Measurements from ENCODE around the gene LEAP2. TPM values are rescaled to one million over a fixed set of nuclear protein-coding genes. Genes with fewer than 3 reads are reported as not detected.

The LEAP2 gene
- total RNA-seq, 1 donor, result 0.18 TPM

GRCh38 chr5:132856011-132856410 lies 17.5 kb upstream of the LEAP2 start:
- H3K4me3 ChIP-seq (ENCODE audit: low read depth, low read length), result no peak overlapping the region
- no peak for TF ChIP-seq CTCF (IDR thresholded peaks at IDR 0.05; ENCODE audit: insufficient read depth, low read length)
- no peak for DNase-seq (ENCODE audit: low read depth)

GRCh38 chr5:132859889-132860437 lies 13.5 kb upstream of the LEAP2 start:
- DNase-seq (ENCODE audit: low read depth), result no peak
- no peak overlapping the region for H3K4me3 ChIP-seq (ENCODE audit: low read depth, low read length)
- no peak for TF ChIP-seq CTCF (IDR thresholded peaks at IDR 0.05; ENCODE audit: insufficient read depth, low read length)

- DNase-seq (ENCODE audit: low read depth), result no peak
- no peak overlapping the region for H3K4me3 ChIP-seq (ENCODE audit: low read depth, low read length)
- no peak for TF ChIP-seq CTCF (IDR thresholded peaks at IDR 0.05; ENCODE audit: insufficient read depth, low read length)
Measured at GRCh38 chr5:132860742-132861141, 12.7 kb upstream of the LEAP2 start.

- TF ChIP-seq CTCF (IDR thresholded peaks at IDR 0.05; ENCODE audit: insufficient read depth, low read length), result no peak
- H3K4me3 ChIP-seq (ENCODE audit: low read depth, low read length), result peak overlapping the region; percentile 97
- no peak for DNase-seq (ENCODE audit: low read depth)
Measured at GRCh38 chr5:132865668-132866341, 7.7 kb upstream of the LEAP2 start.

- DNase-seq (ENCODE audit: low read depth), result peak; percentile 100
- H3K4me3 ChIP-seq (ENCODE audit: low read depth, low read length), result peak within 1 kb of the TSS; percentile 97
- peak; percentile 29 for TF ChIP-seq CTCF (IDR thresholded peaks at IDR 0.05; ENCODE audit: insufficient read depth, low read length)
Measured at GRCh38 chr5:132866342-132867045, 7.0 kb upstream of the LEAP2 start, which contains the start of the genes GDF9 and UQCRQ. Gene GDF9 (minus strand): TSS chr5:132866469. CDS start chr5:132864533, 1,936 bp downstream. Gene UQCRQ (plus strand): TSS chr5:132866642. CDS start chr5:132866882, 240 bp downstream.

- H3K4me3 ChIP-seq (ENCODE audit: low read depth, low read length), result peak overlapping the region; percentile 97
- TF ChIP-seq CTCF (IDR thresholded peaks at IDR 0.05; ENCODE audit: insufficient read depth, low read length), result no peak
- DNase-seq (ENCODE audit: low read depth), result no peak
Measured at GRCh38 chr5:132867046-132867451, 6.4 kb upstream of the LEAP2 start.

Measured in fibroblast of the aortic adventitia (primary cell).